PC-9 (cell line): ENCODE measurements around the gene ATP4A. TPM values are rescaled to one million over a fixed set of nuclear protein-coding genes. Genes with fewer than 3 reads are reported as not detected.

Experiments
- BruUV-seq: library from RNA; stranded (reverse); fragments of 400-500 nt; replicated peaks from 2 replicates; lab custom pipeline; 2021; lab: Mats Ljungman, UMichigan
- CTCF ChIA-PET: fragments of 300-600 bp; sonication (Branson Sonifier 250); formaldehyde crosslinking; loops from one replicate; lab custom pipeline; 2022; ENCODE audit warnings: antibody characterized with exemption; lab: Charles Lee
- POLR2A ChIA-PET: fragments of 300-600 bp; sonication (Branson Sonifier 250); formaldehyde crosslinking; loops from one replicate; lab custom pipeline; 2022; ENCODE audit warnings: antibody characterized with exemption; ENCODE audit not compliant: unreplicated experiment; lab: Charles Lee
- DNase-seq, 2 experiments: peaks; one replicate each; pipeline versions ENCODE4 v3.0.0 to v3.0.0-alpha.2; 2015 to 2022; ENCODE audit warnings: mixed read lengths in 1 of 2
- H2AFZ ChIP-seq: fragments of 200-600 bp; sonication (generic); 2 replicates; pipeline ENCODE4 v1.8.1; 2017; ENCODE audit warnings: antibody characterized with exemption
- H3F3A ChIP-seq: fragments of 200-600 bp; sonication (generic); 2 replicates; pipeline ENCODE4 v1.8.1; 2017; ENCODE audit warnings: antibody characterized with exemption, mild to moderate bottlenecking, low read depth; ENCODE audit not compliant: insufficient read depth
- H3K27ac ChIP-seq: fragments of 200-600 bp; sonication (generic); 2 replicates; pipeline ENCODE4 v1.6.1; 2016; ENCODE audit warnings: mixed run types
- H3K27me3 ChIP-seq: fragments of 200-600 bp; sonication (generic); 2 replicates; pipeline ENCODE4 v1.6.1; 2016; ENCODE audit warnings: low read depth, mixed run types; ENCODE audit not compliant: insufficient read depth
- H3K36me3 ChIP-seq: fragments of 200-600 bp; sonication (generic); 2 replicates; pipeline ENCODE4 v1.6.1; 2016; ENCODE audit warnings: low read depth, mixed run types
- H3K4me1 ChIP-seq: fragments of 200-600 bp; sonication (generic); replicated peaks from 2 replicates; pipeline ENCODE4 v1.6.1; 2016; ENCODE audit warnings: mixed run types; ENCODE audit not compliant: insufficient read depth
- H3K4me2 ChIP-seq: fragments of 200-600 bp; sonication (generic); 2 replicates; pipeline ENCODE4 v1.6.1; 2017; ENCODE audit warnings: mixed run types
- H3K4me3 ChIP-seq: fragments of 200-600 bp; sonication (generic); 2 replicates; pipeline ENCODE4 v1.6.1; 2016; ENCODE audit warnings: mixed run types
- H3K79me2 ChIP-seq: fragments of 200-600 bp; sonication (generic); 2 replicates; pipeline ENCODE4 v1.6.1; 2017; ENCODE audit warnings: low read depth, mixed run types
- H3K9me2 ChIP-seq: fragments of 200-600 bp; sonication (generic); 2 replicates; pipeline ENCODE4 v1.8.1; 2017; ENCODE audit warnings: mild to moderate bottlenecking; ENCODE audit not compliant: insufficient read depth
- H3K9me3 ChIP-seq: fragments of 200-600 bp; sonication (generic); 2 replicates; pipeline ENCODE4 v1.8.1; 2016; ENCODE audit warnings: low read depth; ENCODE audit not compliant: insufficient read depth
- H4K20me1 ChIP-seq: fragments of 200-600 bp; sonication (generic); 2 replicates; pipeline ENCODE4 v1.8.1; 2017; ENCODE audit not compliant: insufficient read depth
- CTCF ChIP-seq: fragments of 200-600 bp; sonication (generic); conservative IDR thresholded peaks from 2 replicates; pipeline ENCODE4 v1.6.1; 2017; ENCODE audit warnings: mixed run types, antibody characterized with exemption, mild to moderate bottlenecking, moderate library complexity
- EZH2 ChIP-seq: fragments of 200-600 bp; sonication (generic); IDR thresholded peaks from 2 replicates; pipeline ENCODE4 v1.8.0; 2017; ENCODE audit warnings: antibody characterized with exemption, low read depth
- intact Hi-C: fragments of 100-400 bp; cut with micrococcal nuclease; formaldehyde crosslinking; loops from one replicate; pipeline ENCODE4 v1.10.0; 2022; ENCODE audit not compliant: unreplicated experiment
- total RNA-seq: library from RNA; stranded (reverse); gene quantifications from 2 replicates; pipeline ENCODE4 v1.2.3, GENCODE V29; 2021

The ATP4A gene
- total RNA-seq, 1 experiment from 2014 or later: not detected

- H3K79me2 ChIP-seq: no peaks in the 10 kb centered on the region
- no peaks in the 10 kb centered on the region for H3K9me2 ChIP-seq
- no TSS peak for BruUV-seq
- H3F3A ChIP-seq: no peaks in the 10 kb centered on the region
- no peaks in the 10 kb centered on the region for H4K20me1 ChIP-seq
- no peak for DNase-seq
- H3K9me3 ChIP-seq: no peaks in the 10 kb centered on the region
- ChIA-PET POLR2A (no interaction called here), CTCF (no interaction called here)
- H3K27me3 ChIP-seq: peaks cover 53% of the 10 kb centered on the region
- no peak within 1 kb of the TSS for H2AFZ ChIP-seq
- TF ChIP-seq EZH2: no peak
- TF ChIP-seq CTCF: no peak
- H3K4me2 ChIP-seq: no peak within 1 kb of the TSS
- H3K36me3 ChIP-seq: no peaks in the 10 kb centered on the region
- intact Hi-C loops: no loop called here
- H3K4me1 ChIP-seq: no peaks in the 10 kb centered on the region
- no peak within 1 kb of the TSS for H3K4me3 ChIP-seq
- H3K27ac ChIP-seq: no peak within 1 kb of the TSS
Measured at GRCh38 chr19:35585848-35586247, 22.4 kb upstream of the ATP4A start, which contains the start of gene PMIS2. Gene PMIS2, plus strand, starts transcription at chr19:35586173. Its CDS starts 87 bp downstream, at chr19:35586260.

- no peaks in the 10 kb centered on the region for H3K79me2 ChIP-seq
- H3F3A ChIP-seq: no peaks in the 10 kb centered on the region
- no peak for DNase-seq
- no peaks in the 10 kb centered on the region; the same call in 1 of the 2 replicates for H3K9me3 ChIP-seq
- no peaks in the 10 kb centered on the region for H3K9me2 ChIP-seq
- peaks cover 44% of the 10 kb centered on the region for H3K27me3 ChIP-seq
- TF ChIP-seq CTCF (no peak), EZH2 (no peak)
- intact Hi-C loops: no loop called here
- ChIA-PET POLR2A (no interaction called here), CTCF (no interaction called here)
- H3K4me3 ChIP-seq: no peak overlapping the region
- H3K27ac ChIP-seq: no peak overlapping the region
- H4K20me1 ChIP-seq: no peaks in the 10 kb centered on the region
- no peak overlapping the region for H3K4me2 ChIP-seq
- no peaks in the 10 kb centered on the region for H3K36me3 ChIP-seq
- H3K4me1 ChIP-seq: no peaks in the 10 kb centered on the region
- BruUV-seq: no TSS peak
- no peak overlapping the region for H2AFZ ChIP-seq
Measured at GRCh38 chr19:35582760-35583159, 19.3 kb upstream of the ATP4A start.

- H3K27ac ChIP-seq: no peak overlapping the region
- H2AFZ ChIP-seq: no peak overlapping the region
- H3K79me2 ChIP-seq: no peaks in the 10 kb centered on the region
- H4K20me1 ChIP-seq: no peaks in the 10 kb centered on the region
- no peak for TF ChIP-seq EZH2
- no peak for TF ChIP-seq CTCF
- H3K27me3 ChIP-seq: peaks cover 51% of the 10 kb centered on the region
- H3K9me2 ChIP-seq: no peaks in the 10 kb centered on the region
- intact Hi-C loops: no loop called here
- CTCF ChIA-PET: no interaction called here
- BruUV-seq: no TSS peak
- peaks cover 5% of the 10 kb centered on the region for H3K9me3 ChIP-seq
- H3K4me1 ChIP-seq: no peaks in the 10 kb centered on the region
- H3K4me3 ChIP-seq: no peak overlapping the region
- no peaks in the 10 kb centered on the region for H3F3A ChIP-seq
- POLR2A ChIA-PET: no interaction called here
- H3K36me3 ChIP-seq: no peaks in the 10 kb centered on the region
- no peak for DNase-seq
- H3K4me2 ChIP-seq: no peak overlapping the region
Measured at GRCh38 chr19:35578707-35579106, 15.2 kb upstream of the ATP4A start.
